ENCODE data around the gene CEP164.

- no peak for TF ChIP-seq EP300 (IDR thresholded peaks at IDR 0.05; ENCODE audit: low read depth)
- TF ChIP-seq CTCF (IDR thresholded peaks at IDR 0.05), result no peak
Observed at GRCh38 chr11:117412176-117412575, 84.5 kb downstream of the CEP164 start.

All from transverse colon (tissue), 3 donors.